Naive B cell (primary cell): ENCODE measurements around the gene VIM. TPM values are rescaled to one million over a fixed set of nuclear protein-coding genes. Genes with fewer than 3 reads are reported as not detected.

Experiments
- ATAC-seq, 2 donors: fragments of 150-1000 bp; cut with Tn5 transposase; 2 replicates each; pipeline ENCODE4 v1.10.0; 2021; ENCODE audit warnings: low read depth in 2 of 2, mild to moderate bottlenecking in 2 of 2, moderate library complexity in 2 of 2
- DNase-seq: peaks from one replicate; pipeline ENCODE4 v3.0.0; 2022
- H3K27ac Mint-ChIP-seq, 6 donors: one replicate each; pipeline ENCODE4 v1.8.0; 2020 to 2022; ENCODE audit warnings: mild to moderate bottlenecking in 6 of 6, mixed read lengths in 6 of 6, moderate library complexity in 5 of 6, inconsistent platforms in 2 of 6
- H3K27me3 Mint-ChIP-seq, 3 donors: one replicate each; pipeline ENCODE4 v1.8.0; 2021 to 2022; ENCODE audit warnings: mixed read lengths in 3 of 3, mild to moderate bottlenecking in 1 of 3
- H3K36me3 Mint-ChIP-seq, 2 donors: one replicate each; pipeline ENCODE4 v1.8.0; 2020 to 2022; ENCODE audit warnings: mixed read lengths in 2 of 2, inconsistent platforms in 1 of 2, mild to moderate bottlenecking in 1 of 2
- H3K4me1 Mint-ChIP-seq, 3 donors: one replicate each; pipeline ENCODE4 v1.8.0; 2020 to 2022; ENCODE audit warnings: mixed read lengths in 3 of 3, inconsistent platforms in 1 of 3, mild to moderate bottlenecking in 1 of 3, moderate library complexity in 1 of 3
- H3K4me3 Mint-ChIP-seq, 8 donors: one replicate each; pipeline ENCODE4 v1.8.0; 2020 to 2022; ENCODE audit warnings: mild to moderate bottlenecking in 8 of 8, mixed read lengths in 8 of 8, moderate library complexity in 8 of 8, inconsistent platforms in 2 of 8
- H3K9me3 Mint-ChIP-seq, 7 donors: one replicate each; pipeline ENCODE4 v1.8.0; 2020 to 2022; ENCODE audit warnings: mixed read lengths in 7 of 7, mild to moderate bottlenecking in 5 of 7, inconsistent platforms in 2 of 7, moderate library complexity in 1 of 7
- polyA plus RNA-seq, 6 donors: library from polyadenylated mRNA; unstranded; fragments of 300-500 nt; fragmentation: Illumina TruSeq; gene quantifications; one replicate each; pipeline ENCODE4 v1.2.3, GENCODE V29; 2021; ENCODE audit warnings: low read depth in 6 of 6

VIM gene
- 100 to 1,000 TPM in 5 of 6 donors, 10 to 100 TPM in 1; 41.1 to 171 (median 131) TPM for polyA plus RNA-seq

DNA sequence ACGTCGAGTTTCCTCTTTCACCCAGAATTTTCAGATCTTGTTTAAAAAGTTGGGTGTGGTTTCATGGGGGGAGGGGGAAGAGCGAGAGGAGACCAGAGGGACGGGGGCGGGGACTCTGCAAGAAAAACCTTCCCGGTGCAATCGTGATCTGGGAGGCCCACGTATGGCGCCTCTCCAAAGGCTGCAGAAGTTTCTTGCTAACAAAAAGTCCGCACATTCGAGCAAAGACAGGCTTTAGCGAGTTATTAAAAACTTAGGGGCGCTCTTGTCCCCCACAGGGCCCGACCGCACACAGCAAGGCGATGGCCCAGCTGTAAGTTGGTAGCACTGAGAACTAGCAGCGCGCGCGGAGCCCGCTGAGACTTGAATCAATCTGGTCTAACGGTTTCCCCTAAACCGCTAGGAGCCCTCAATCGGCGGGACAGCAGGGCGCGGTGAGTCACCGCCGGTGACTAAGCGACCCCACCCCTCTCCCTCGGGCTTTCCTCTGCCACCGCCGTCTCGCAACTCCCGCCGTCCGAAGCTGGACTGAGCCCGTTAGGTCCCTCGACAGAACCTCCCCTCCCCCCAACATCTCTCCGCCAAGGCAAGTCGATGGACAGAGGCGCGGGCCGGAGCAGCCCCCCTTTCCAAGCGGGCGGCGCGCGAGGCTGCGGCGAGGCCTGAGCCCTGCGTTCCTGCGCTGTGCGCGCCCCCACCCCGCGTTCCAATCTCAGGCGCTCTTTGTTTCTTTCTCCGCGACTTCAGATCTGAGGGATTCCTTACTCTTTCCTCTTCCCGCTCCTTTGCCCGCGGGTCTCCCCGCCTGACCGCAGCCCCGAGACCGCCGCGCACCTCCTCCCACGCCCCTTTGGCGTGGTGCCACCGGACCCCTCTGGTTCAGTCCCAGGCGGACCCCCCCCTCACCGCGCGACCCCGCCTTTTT lies at the start of gene VIM:
Gene VIM, plus strand, starts transcription at position 151 of the 925 bp plus-strand sequence. CDS start 1,182 bp downstream, outside the sequence.
- Mint-ChIP-seq H3K4me1 (peaks cover 28 to 50% (median 35%) of the 10 kb centered on the region in 3 donors), H3K27me3 (no peaks in the 10 kb centered on the region), H3K36me3 (no peaks in the 10 kb centered on the region), H3K9me3 (no peaks in the 10 kb centered on the region), H3K27ac (peak within 1 kb of the TSS; percentile 92 to 99 (median 96)), H3K4me3 (peak within 1 kb of the TSS; percentile 76 to 99 (median 96))
- DNase-seq = peak; percentile 82
- ATAC-seq = peak; percentile 34 to 40

- Mint-ChIP-seq H3K9me3 (no peaks in the 10 kb centered on the region), H3K27me3 (no peaks in the 10 kb centered on the region), H3K36me3 (no peaks in the 10 kb centered on the region), H3K4me3 (no peak overlapping the region), H3K27ac (no peak overlapping the region), H3K4me1 (peaks cover 0 to 18% (median 6%) of the 10 kb centered on the region in 3 donors)
- no peak for DNase-seq
- no peak for ATAC-seq
Observed at GRCh38 chr10:17179002-17179401, 49.0 kb upstream of the VIM start.

- Mint-ChIP-seq H3K4me1 (peaks cover 0 to 13% (median 6%) of the 10 kb centered on the region in 3 donors), H3K9me3 (no peaks in the 10 kb centered on the region), H3K4me3 (no peak overlapping the region), H3K27ac (no peak overlapping the region), H3K27me3 (no peaks in the 10 kb centered on the region), H3K36me3 (no peaks in the 10 kb centered on the region)
- DNase-seq = no peak
- no peak for ATAC-seq
Observed at GRCh38 chr10:17181110-17181509, 46.9 kb upstream of the VIM start.

DNA sequence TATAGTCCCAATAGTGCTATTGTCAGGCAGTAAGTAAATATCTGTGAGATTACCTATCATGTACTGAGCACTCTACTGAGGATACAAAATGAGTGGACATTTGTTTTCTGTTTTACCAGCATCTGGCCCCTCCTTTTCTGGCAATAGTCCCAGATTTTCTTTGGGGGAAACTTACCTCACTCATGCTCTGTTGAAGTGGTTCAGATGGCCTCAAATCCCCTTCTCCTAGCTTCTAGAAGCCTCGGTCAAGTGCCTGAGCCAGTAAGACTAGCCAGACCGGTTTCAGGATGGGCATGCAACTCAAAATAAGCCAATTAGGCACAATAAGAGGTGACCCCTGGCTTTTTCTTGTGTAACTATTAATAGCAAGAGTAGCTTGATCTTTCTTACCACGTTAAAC lies 46.3 kb upstream of the VIM start:
- Mint-ChIP-seq H3K27ac (peak overlapping the region in 1 of 6 donors; percentile 90), H3K27me3 (no peaks in the 10 kb centered on the region)
- no peak for DNase-seq

GRCh38 chr10:17183110-17183509 lies 44.9 kb upstream of the VIM start:
- DNase-seq = no peak
- Mint-ChIP-seq H3K27me3 (no peaks in the 10 kb centered on the region), H3K4me3 (no peak overlapping the region), H3K4me1 (peaks cover 0 to 12% (median 6%) of the 10 kb centered on the region in 3 donors), H3K27ac (no peak overlapping the region), H3K9me3 (no peaks in the 10 kb centered on the region), H3K36me3 (no peaks in the 10 kb centered on the region)
- no peak for ATAC-seq

More for the DNA sequence above, 46.3 kb upstream of the VIM start:
- no peak for ATAC-seq
- Mint-ChIP-seq H3K4me3 (no peak overlapping the region), H3K4me1 (peaks cover 0 to 10% (median 6%) of the 10 kb centered on the region in 3 donors), H3K9me3 (no peaks in the 10 kb centered on the region), H3K36me3 (no peaks in the 10 kb centered on the region)

DNA sequence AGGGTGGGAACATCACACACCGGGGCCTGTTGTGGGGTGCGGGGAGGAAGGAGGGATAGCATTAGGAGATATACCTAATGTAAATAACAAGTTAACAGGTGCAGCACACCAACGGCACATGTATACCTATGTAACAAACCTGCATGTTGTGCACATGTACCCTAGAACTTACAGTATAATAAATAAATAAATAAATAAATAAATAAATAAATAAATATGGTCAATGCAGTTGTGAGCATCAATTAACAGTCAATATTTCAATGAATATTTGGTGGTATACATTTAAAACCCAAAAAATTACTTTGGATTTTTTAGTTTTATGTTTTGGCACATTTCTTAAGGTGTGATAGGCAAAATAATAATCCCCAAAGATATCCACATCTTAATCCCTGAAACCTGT lies 42.2 kb upstream of the VIM start:
- H3K4me3 Mint-ChIP-seq = no peak overlapping the region
- H3K36me3 Mint-ChIP-seq = peaks cover 0 to 4% of the 10 kb centered on the region in 2 donors
- ATAC-seq (no peak), DNase-seq (no peak)
- peaks cover 4 to 12% (median 6%) of the 10 kb centered on the region in 3 donors for H3K4me1 Mint-ChIP-seq
- no peak overlapping the region for H3K27ac Mint-ChIP-seq
- H3K27me3 Mint-ChIP-seq = no peaks in the 10 kb centered on the region
- H3K9me3 Mint-ChIP-seq = no peaks in the 10 kb centered on the region

- Mint-ChIP-seq H3K4me3 (no peak overlapping the region), H3K9me3 (no peaks in the 10 kb centered on the region), H3K27ac (no peak overlapping the region), H3K27me3 (no peaks in the 10 kb centered on the region), H3K4me1 (peaks cover 5 to 14% (median 7%) of the 10 kb centered on the region in 3 donors), H3K36me3 (peaks cover 0 to 8% of the 10 kb centered on the region in 2 donors)
- no peak for DNase-seq
- ATAC-seq = no peak
Observed at GRCh38 chr10:17188644-17189172, 39.3 kb upstream of the VIM start.

DNA sequence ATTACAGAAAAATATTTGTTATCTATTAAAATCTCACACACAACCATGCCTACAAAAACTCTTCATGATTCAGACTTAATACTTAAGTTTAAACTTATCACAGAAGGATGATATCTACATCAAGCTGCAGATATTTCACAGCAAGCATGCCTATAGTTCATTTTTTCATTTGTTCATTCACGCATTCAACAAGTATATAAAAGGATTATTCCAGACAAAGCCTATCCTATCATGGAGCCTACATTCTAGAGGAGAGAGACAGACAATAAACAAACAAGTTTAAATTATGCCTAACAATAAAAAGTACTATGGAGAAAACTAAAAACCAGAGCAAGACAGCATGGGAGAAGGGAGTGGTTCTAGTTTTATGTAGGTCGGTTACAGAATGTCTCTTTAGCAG lies 37.4 kb upstream of the VIM start:
- DNase-seq (no peak), ATAC-seq (no peak)
- Mint-ChIP-seq H3K27ac (no peak overlapping the region), H3K36me3 (peaks cover 0 to 8% of the 10 kb centered on the region in 2 donors), H3K4me1 (peaks cover 3 to 14% (median 5%) of the 10 kb centered on the region in 3 donors), H3K27me3 (no peaks in the 10 kb centered on the region), H3K9me3 (no peaks in the 10 kb centered on the region), H3K4me3 (no peak overlapping the region)

GRCh38 chr10:17195083-17195482 lies 33.0 kb upstream of the VIM start:
- H3K27me3 Mint-ChIP-seq = no peaks in the 10 kb centered on the region
- no peak overlapping the region for H3K4me3 Mint-ChIP-seq
- DNase-seq (no peak), ATAC-seq (no peak)
- no peaks in the 10 kb centered on the region for H3K9me3 Mint-ChIP-seq
- peaks cover 12 to 25% (median 13%) of the 10 kb centered on the region in 3 donors for H3K4me1 Mint-ChIP-seq
- H3K27ac Mint-ChIP-seq = no peak overlapping the region
- peaks cover 0 to 8% of the 10 kb centered on the region in 2 donors for H3K36me3 Mint-ChIP-seq

DNA sequence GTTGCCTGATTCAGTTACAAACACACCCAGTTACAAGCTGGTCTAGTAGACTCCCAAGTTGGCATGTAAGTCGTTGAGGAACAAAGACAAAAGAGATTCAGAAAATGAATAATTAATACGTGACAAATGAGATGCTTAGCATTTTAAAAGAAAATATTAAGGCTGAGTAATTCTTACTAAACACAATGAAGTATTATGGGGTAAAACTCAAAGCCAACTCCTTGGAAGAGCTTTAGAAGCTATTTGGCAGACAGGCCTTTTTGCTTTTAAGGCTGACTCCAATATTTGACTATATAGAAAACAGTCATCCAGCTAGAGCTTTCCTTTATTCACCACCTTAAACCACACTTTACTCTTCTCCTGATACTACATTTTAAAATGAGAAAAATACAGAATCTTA lies 32.0 kb upstream of the VIM start:
- H3K36me3 Mint-ChIP-seq = peaks cover 0 to 2% of the 10 kb centered on the region in 2 donors
- H3K4me1 Mint-ChIP-seq = peaks cover 16 to 34% (median 21%) of the 10 kb centered on the region in 3 donors
- no peak overlapping the region for H3K27ac Mint-ChIP-seq
- H3K4me3 Mint-ChIP-seq = no peak overlapping the region
- no peaks in the 10 kb centered on the region for H3K9me3 Mint-ChIP-seq
- no peaks in the 10 kb centered on the region for H3K27me3 Mint-ChIP-seq
- ATAC-seq = no peak
- DNase-seq = no peak

DNA sequence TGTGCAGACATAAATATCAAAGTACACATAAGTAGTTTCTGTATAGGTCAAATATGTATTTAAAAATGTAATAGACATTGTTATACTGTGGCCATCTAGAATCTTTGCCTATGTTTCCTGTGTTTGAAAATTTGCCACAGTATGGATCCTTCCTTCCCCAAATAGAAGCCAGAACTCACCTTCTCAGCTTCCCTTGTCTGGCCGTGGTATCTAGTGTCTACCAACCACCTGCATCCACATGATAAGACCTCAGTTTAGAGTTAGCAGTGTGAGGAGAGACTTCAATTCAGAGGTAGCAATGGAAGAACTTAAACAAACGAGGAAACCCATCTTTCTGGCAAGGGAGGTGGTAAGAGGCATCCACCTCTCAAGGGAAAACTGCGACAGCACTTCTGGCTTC lies 31.5 kb upstream of the VIM start:
- no peaks in the 10 kb centered on the region for H3K9me3 Mint-ChIP-seq
- ATAC-seq = no peak

DNA sequence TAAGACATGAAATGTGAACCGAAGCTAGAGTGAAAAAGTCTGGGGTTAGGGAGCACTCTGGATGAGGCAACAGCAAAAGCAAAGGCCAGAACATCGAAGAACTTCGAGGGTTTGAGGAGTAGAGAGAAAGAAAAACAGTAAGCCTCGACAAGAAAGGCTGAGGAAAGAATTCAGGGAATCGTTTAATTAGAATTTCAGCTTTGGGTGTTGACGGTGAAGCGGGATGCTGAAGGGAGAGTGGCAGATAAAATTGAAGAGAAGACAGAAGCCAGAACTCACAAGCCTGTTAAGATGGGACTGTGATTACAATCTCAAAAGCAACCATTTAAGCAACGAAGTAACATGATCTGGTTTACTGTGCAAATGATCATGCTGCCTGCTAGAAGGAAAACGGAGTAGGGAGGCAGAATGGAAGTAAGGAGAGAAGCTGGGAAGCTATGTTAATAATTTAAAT lies 28.7 kb upstream of the VIM start:
- peak overlapping the region in 4 of 8 donors; percentile 29 to 96 (median 67) for H3K4me3 Mint-ChIP-seq

More for the DNA sequence above, 31.5 kb upstream of the VIM start:
- no peak for DNase-seq
- Mint-ChIP-seq H3K4me3 (no peak overlapping the region), H3K27ac (no peak overlapping the region), H3K27me3 (no peaks in the 10 kb centered on the region), H3K4me1 (peaks cover 19 to 39% (median 25%) of the 10 kb centered on the region in 3 donors), H3K36me3 (no peaks in the 10 kb centered on the region)

DNA sequence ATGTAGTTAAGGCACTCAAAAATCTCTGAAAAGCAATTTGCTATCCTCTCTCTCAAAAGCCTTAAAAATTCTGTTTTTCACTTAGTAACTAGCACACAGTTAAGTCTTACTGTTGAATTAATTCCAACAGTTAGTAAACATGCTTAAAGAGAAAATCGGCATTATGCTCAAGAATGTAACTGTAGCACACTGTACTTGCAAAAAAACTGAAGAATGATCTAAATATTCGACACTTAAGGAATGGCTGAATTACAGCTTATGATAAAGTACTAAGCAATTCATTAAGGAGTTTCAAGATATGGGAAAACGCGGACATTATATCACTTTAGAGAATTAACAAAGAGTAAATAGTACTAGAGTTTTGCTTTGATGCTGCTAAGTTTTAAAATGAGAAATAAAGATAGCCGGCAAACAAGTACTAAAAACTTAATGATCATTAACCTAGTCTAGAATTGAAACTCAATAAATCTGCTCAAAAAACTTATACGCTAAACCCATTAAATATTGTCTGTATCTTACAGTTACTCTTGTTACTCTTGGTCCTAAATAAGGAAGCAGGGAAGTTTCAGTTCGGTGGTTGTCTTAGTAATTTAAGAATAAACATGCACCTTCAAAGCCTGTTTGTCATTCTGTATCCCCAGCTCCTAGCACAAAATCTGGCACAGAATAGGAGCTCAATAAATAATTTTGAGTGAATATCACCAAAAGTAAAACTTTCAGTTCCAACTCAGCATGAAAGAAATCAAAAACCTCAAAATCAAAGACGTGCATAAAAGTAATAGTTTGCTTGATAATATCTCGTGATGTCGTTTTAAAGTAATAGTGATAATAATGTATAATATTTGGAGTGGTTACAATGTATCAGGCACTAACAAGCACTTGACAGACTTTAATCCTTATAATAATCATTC lies 27.8 kb upstream of the VIM start:
- peak; percentile 34 to 36 for ATAC-seq
- DNase-seq = peak; percentile 20
- peak overlapping the region; percentile 92 to 98 (median 96) for H3K27ac Mint-ChIP-seq

More for the DNA sequence above, 28.7 kb upstream of the VIM start:
- no peaks in the 10 kb centered on the region for H3K9me3 Mint-ChIP-seq
- ATAC-seq = no peak
- no peaks in the 10 kb centered on the region for H3K36me3 Mint-ChIP-seq
- DNase-seq = no peak
- H3K4me1 Mint-ChIP-seq = peaks cover 21 to 28% (median 27%) of the 10 kb centered on the region in 3 donors
- H3K27me3 Mint-ChIP-seq = no peaks in the 10 kb centered on the region
- peak overlapping the region in 3 of 6 donors; percentile 62 to 96 (median 89) for H3K27ac Mint-ChIP-seq

More for the DNA sequence above, 27.8 kb upstream of the VIM start:
- Mint-ChIP-seq H3K27me3 (no peaks in the 10 kb centered on the region), H3K4me3 (peak overlapping the region; percentile 91 to 97 (median 95)), H3K4me1 (peaks cover 21 to 28% (median 27%) of the 10 kb centered on the region in 3 donors), H3K36me3 (no peaks in the 10 kb centered on the region), H3K9me3 (no peaks in the 10 kb centered on the region)
